Central memory CD8-positive, alpha-beta T cell (primary cell): ENCODE measurements around the gene TXNDC16.

Experiments used
- ATAC-seq: fragments of 150-1000 bp; cut with Tn5 transposase; replicated peaks from 2 replicates; pipeline ENCODE4 v1.10.0; 2022; ENCODE audit warnings: mild to moderate bottlenecking, moderate FRiP score, moderate number of reproducible peaks; ENCODE audit not compliant: poor library complexity, severe bottlenecking; ENCODE audit errors: extremely low read depth
- DNase-seq, 2 donors: peaks; one replicate each; pipeline ENCODE4 v3.0.0; 2021; ENCODE audit warnings: low spot score in 2 of 2
- H3K27ac Mint-ChIP-seq: one replicate; pipeline ENCODE4 v1.8.0; 2022; ENCODE audit warnings: low read depth, mild to moderate bottlenecking, moderate library complexity, mixed read lengths
- H3K27me3 Mint-ChIP-seq: one replicate; pipeline ENCODE4 v1.8.0; 2022; ENCODE audit warnings: mixed read lengths
- H3K36me3 Mint-ChIP-seq: one replicate; pipeline ENCODE4 v1.8.0; 2022; ENCODE audit warnings: mild to moderate bottlenecking, moderate library complexity, mixed read lengths; ENCODE audit not compliant: insufficient read depth
- H3K4me1 Mint-ChIP-seq: one replicate; pipeline ENCODE4 v1.8.0; 2022; ENCODE audit warnings: mixed read lengths
- H3K4me3 Mint-ChIP-seq: one replicate; pipeline ENCODE4 v1.8.0; 2022; ENCODE audit warnings: mild to moderate bottlenecking, moderate library complexity, mixed read lengths
- H3K9me3 Mint-ChIP-seq: one replicate; pipeline ENCODE4 v1.8.0; 2022; ENCODE audit warnings: mixed read lengths

The TXNDC16 gene

DNA sequence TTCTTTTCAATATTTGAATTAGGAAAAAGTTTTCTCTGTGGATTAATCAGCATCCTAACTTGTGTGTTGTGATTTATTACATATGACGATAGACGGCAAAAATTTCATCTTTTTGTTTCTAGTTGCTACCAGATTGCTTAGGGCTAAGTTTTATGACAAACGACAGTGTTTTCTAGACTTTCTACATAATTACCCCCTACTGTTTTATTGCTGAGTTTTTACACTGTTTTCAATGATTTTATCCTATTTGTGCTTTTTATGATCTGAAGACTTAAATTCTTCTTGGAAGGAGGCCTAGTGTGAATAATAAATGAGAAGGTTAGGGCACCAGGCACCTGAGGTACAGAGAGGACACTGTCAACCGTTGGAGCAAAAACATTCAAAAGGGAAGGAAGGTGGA, 88.1 kb downstream of the TXNDC16 start:
- Mint-ChIP-seq H3K9me3 (no peaks in the 10 kb centered on the region), H3K4me1 (no peaks in the 10 kb centered on the region), H3K27ac (no peak overlapping the region), H3K4me3 (no peak overlapping the region), H3K27me3 (no peaks in the 10 kb centered on the region), H3K36me3 (no peaks in the 10 kb centered on the region)
- ATAC-seq (no peak), DNase-seq (no peak)

DNA sequence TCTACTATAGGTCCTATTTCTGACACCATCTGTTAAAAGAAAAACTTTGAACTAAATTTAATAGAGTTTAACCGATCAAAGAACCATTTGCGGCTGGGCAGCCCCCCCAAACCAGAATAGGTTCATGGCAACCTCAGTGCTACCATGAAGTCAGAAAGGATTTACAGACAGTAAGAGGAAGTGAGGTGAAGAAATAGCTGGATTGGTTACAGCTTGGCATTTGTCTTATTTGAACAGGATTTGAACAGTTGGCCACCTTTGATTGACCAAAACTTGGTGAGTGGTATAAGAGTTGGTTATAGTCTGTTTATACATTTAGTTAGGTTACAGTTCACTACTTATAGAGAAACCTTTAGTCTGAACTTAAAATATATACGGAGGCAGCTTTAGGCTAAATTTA, 88.9 kb downstream of the TXNDC16 start:
- Mint-ChIP-seq H3K4me1 (no peaks in the 10 kb centered on the region), H3K9me3 (no peaks in the 10 kb centered on the region), H3K36me3 (no peaks in the 10 kb centered on the region), H3K4me3 (no peak overlapping the region), H3K27ac (no peak overlapping the region), H3K27me3 (no peaks in the 10 kb centered on the region)
- no peak for DNase-seq
- no peak for ATAC-seq

DNA sequence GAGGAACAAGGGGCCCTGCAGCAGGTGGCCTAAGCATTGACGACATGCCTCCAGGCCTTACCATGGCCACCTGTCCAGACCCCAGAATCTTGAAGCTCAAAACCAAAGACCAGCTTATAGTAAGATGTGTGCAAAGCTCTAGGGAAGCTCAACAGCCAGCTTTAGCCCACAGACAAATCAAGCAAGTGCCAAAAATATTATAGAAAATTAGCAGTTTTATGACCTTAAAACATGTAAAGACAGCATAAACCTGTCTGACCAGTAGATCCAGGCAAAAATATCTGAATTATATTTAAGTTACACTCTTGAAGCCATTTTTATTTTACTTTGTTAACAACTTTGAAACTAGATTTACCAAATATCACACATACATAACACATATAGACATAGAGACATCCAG, 90.6 kb downstream of the TXNDC16 start:
- Mint-ChIP-seq H3K4me1 (no peaks in the 10 kb centered on the region), H3K9me3 (no peaks in the 10 kb centered on the region), H3K4me3 (no peak overlapping the region), H3K36me3 (no peaks in the 10 kb centered on the region), H3K27ac (no peak overlapping the region), H3K27me3 (no peaks in the 10 kb centered on the region)
- ATAC-seq: no peak
- DNase-seq: no peak

DNA sequence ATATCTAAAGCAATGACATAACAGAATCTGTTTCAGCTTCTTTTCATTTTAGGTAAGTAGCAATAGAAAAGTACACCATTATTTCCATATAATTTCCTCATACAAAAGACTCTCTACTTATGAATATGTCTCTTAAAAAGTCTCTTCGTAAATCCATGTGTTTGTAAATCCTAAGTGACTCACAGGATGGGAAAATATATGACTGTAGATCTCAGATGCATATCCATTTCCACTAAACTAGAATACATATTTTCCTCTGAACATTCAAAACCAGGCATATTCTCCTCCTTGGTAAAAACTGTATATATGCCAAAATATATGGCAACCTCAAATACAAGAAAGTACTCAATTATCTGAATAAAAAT, 93.6 kb downstream of the TXNDC16 start:
- no peak for ATAC-seq
- Mint-ChIP-seq H3K27me3 (no peaks in the 10 kb centered on the region), H3K4me3 (no peak overlapping the region), H3K27ac (no peak overlapping the region), H3K36me3 (peaks cover 3% of the 10 kb centered on the region), H3K9me3 (no peaks in the 10 kb centered on the region), H3K4me1 (no peaks in the 10 kb centered on the region)
- no peak for DNase-seq

DNA sequence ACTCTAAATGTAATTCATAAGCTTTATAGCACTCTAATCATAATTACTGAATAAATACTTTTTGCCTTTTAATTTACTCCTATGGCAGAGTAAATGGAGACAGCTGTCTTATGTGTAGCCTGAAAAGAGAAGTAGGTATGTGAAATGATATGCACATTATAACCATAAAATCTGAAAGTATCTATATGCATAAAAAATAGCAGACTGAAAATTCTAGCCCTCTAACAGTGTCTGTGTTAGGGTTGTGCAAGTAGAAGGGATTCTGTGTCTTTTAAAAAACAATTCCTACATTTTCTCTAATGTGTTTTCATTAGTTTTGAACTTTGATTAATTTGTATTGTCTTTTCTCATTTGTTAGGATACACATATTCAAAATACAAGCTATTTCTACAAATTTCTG, 94.9 kb downstream of the TXNDC16 start:
- H3K36me3 Mint-ChIP-seq: peaks cover 3% of the 10 kb centered on the region
- H3K27ac Mint-ChIP-seq: no peak overlapping the region
- no peaks in the 10 kb centered on the region for H3K9me3 Mint-ChIP-seq
- DNase-seq: no peak
- no peaks in the 10 kb centered on the region for H3K27me3 Mint-ChIP-seq
- H3K4me3 Mint-ChIP-seq: no peak overlapping the region
- no peaks in the 10 kb centered on the region for H3K4me1 Mint-ChIP-seq
- ATAC-seq: no peak

DNA sequence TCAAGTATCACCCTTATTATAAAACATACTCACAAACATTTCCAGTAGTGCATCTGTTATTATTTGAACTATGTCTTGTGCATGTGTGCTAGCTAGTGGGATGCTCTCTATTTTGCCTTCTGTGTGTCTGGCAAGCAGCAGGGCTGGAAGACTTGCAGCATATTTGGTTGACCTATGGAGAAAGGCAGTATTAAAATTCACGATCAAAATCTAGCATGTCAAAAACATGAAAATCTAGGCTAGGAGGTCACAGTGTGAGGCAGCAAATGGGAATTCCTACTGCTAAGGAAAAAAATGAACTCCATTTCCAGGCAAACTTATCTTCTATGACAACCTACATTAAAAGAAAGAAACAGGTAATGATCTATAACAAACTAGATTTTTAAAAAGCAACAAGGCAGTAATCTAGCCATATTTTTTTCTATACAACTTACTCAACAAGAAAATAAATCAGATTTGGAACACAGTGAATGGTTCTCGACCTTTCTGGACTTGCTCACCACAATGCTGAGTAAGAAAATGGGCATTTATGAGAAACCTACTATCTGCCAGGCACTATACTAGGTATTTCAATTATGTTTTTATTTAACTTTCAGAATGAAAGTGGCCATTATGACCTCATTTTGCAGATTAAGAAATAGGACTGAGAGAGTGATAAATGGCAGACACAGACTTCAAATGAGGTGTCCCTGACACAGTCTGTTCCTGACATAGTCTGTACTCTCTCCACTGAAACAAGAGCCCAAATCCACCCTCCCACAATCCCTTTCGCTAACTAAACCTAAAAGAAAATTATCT, 96.8 kb downstream of the TXNDC16 start:
- no peak for DNase-seq
- no peak overlapping the region for H3K27ac Mint-ChIP-seq
- no peak for ATAC-seq
- no peaks in the 10 kb centered on the region for H3K4me1 Mint-ChIP-seq
- H3K36me3 Mint-ChIP-seq: peaks cover 3% of the 10 kb centered on the region
- H3K4me3 Mint-ChIP-seq: no peak overlapping the region
- H3K27me3 Mint-ChIP-seq: no peaks in the 10 kb centered on the region
- H3K9me3 Mint-ChIP-seq: no peaks in the 10 kb centered on the region

DNA sequence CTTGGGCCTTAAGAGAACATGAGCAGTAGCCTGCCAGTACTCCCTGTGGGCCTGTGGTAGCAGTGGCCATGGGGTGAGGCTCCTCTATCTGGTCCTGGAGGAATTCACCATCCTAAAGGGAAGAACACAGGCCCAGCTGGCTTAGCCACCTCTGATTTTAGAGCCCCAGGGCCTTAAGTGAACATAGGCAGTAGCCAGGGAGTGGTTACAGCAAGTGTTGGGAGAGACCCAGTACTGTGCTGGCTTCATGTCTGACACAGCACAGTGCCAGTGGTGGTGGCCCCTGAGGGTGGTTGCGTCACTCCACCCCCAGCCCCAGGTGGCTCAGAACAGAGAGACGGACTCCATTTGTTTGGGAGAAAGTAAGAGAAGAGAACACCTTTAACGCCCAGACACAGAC, 105.1 kb downstream of the TXNDC16 start:
- ATAC-seq: no peak
- no peak for DNase-seq
- no peaks in the 10 kb centered on the region for H3K4me1 Mint-ChIP-seq
- no peak overlapping the region for H3K4me3 Mint-ChIP-seq
- H3K36me3 Mint-ChIP-seq: no peaks in the 10 kb centered on the region
- no peaks in the 10 kb centered on the region for H3K27me3 Mint-ChIP-seq
- no peaks in the 10 kb centered on the region for H3K9me3 Mint-ChIP-seq
- no peak overlapping the region for H3K27ac Mint-ChIP-seq

DNA sequence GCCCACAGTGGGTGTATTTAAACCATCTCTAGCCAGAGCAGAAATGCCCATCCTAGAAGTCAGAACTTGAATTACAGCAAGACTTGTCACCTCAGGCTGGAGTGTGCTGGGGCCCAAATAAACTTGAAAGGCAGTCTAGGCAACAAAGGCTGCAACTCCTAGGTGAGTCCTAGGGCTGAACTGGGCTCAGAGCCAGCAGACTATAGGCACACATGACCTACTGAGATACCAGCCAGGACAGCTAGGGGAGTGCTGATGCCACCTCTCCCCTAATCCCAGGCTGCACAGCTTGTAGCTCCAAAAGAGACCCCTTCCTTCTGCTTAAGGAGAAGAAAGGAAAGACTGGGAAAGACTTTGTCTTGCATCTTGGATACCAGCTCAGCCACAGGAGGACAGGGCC, 106.0 kb downstream of the TXNDC16 start:
- Mint-ChIP-seq H3K9me3 (no peaks in the 10 kb centered on the region), H3K36me3 (no peaks in the 10 kb centered on the region)

DNA sequence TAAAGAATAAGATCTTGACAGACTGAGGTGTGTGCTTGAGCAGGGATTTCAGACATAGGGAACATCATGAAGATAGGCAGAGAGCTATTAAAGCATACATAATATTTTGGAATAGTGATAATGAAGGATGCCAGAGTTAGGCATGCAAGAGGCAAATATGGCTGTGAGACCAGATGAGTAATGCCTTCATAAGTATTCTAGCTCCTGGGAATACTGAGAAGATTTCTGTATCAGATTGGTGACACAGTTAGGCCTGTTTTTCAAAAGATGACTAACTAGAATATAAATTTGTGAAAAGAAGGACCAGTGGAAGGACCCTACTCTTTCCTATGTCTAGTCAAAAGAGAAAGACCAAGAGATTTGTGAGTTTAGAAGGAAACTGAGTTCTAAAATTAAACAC, 108.8 kb downstream of the TXNDC16 start:
- Mint-ChIP-seq H3K27ac (no peak overlapping the region), H3K27me3 (no peaks in the 10 kb centered on the region), H3K4me1 (no peaks in the 10 kb centered on the region), H3K4me3 (no peak overlapping the region), H3K9me3 (no peaks in the 10 kb centered on the region), H3K36me3 (no peaks in the 10 kb centered on the region)
- DNase-seq (no peak), ATAC-seq (no peak)

More for the DNA sequence above, 106.0 kb downstream of the TXNDC16 start:
- H3K27ac Mint-ChIP-seq: no peak overlapping the region
- H3K27me3 Mint-ChIP-seq: no peaks in the 10 kb centered on the region
- H3K4me1 Mint-ChIP-seq: no peaks in the 10 kb centered on the region
- H3K4me3 Mint-ChIP-seq: no peak overlapping the region
- ATAC-seq: no peak
- DNase-seq: no peak

DNA sequence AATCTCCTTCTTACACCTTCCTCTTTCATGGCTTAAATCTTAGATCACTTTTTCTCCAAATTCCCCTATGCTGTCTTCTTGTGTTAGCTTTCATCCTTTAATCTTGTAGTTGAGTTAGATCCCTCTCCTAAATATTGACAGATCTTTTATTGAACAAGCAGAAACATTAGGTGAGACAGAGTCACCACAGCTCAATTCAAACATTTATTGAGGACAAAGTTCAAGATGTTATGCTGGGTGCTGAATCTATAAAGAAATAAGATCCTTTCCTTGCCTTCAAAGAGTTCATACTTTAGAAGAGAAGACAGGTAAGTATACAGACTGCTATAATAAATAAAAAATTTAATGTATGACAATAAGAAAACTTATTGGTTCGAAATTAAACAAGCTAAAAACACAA, 109.7 kb downstream of the TXNDC16 start:
- Mint-ChIP-seq H3K27ac (no peak overlapping the region), H3K36me3 (peaks cover 1% of the 10 kb centered on the region)

DNA sequence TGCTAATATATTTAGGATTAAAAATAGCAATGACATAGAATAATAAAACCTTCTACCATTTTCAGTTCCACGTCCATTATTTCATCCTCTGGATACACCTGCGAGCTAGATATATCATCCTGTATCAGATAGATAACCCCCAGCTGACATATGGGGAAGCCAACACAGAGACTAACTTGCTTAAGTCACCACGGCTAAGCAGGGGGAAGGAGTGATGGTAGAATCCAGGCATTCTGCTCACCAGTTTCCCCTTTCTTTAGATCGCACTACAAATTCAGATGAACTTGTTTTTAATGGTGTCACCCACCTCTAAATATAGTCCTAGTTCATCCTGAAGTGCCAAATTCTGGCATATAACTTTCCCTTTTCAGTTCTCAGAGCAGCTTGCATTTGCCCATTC, 110.1 kb downstream of the TXNDC16 start:
- no peak overlapping the region for H3K4me3 Mint-ChIP-seq
- ATAC-seq (no peak), DNase-seq (no peak)
- no peak overlapping the region for H3K27ac Mint-ChIP-seq
- peaks cover 1% of the 10 kb centered on the region for H3K36me3 Mint-ChIP-seq
- H3K9me3 Mint-ChIP-seq: no peaks in the 10 kb centered on the region
- H3K4me1 Mint-ChIP-seq: no peaks in the 10 kb centered on the region
- H3K27me3 Mint-ChIP-seq: no peaks in the 10 kb centered on the region

More for the DNA sequence above, 109.7 kb downstream of the TXNDC16 start:
- no peaks in the 10 kb centered on the region for H3K27me3 Mint-ChIP-seq
- DNase-seq: no peak
- no peak for ATAC-seq
- H3K9me3 Mint-ChIP-seq: no peaks in the 10 kb centered on the region
- no peak overlapping the region for H3K4me3 Mint-ChIP-seq
- H3K4me1 Mint-ChIP-seq: no peaks in the 10 kb centered on the region

DNA sequence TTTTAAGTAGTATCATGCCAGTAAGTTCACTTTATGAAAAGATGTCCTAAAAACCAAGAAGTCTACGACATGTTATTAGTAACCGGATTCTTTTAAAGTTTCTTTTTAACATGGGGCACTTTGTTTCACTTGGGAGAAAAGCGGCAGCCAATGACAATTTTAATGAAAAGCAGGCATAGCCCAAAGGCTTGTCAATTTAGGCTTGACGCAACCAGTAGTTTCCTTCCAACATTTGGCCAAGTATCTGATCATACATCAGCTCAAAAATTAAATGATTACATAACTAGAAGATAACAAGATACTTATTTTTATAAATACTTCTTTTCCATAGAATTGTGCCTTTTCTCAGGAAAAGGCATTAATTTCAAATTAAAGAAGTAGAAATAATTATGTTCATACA, 112.8 kb downstream of the TXNDC16 start:
- H3K4me3 Mint-ChIP-seq: no peak overlapping the region
- peaks cover 4% of the 10 kb centered on the region for H3K36me3 Mint-ChIP-seq
- DNase-seq (no peak), ATAC-seq (no peak)
- no peaks in the 10 kb centered on the region for H3K4me1 Mint-ChIP-seq
- H3K27me3 Mint-ChIP-seq: no peaks in the 10 kb centered on the region
- no peak overlapping the region for H3K27ac Mint-ChIP-seq
- no peaks in the 10 kb centered on the region for H3K9me3 Mint-ChIP-seq

DNA sequence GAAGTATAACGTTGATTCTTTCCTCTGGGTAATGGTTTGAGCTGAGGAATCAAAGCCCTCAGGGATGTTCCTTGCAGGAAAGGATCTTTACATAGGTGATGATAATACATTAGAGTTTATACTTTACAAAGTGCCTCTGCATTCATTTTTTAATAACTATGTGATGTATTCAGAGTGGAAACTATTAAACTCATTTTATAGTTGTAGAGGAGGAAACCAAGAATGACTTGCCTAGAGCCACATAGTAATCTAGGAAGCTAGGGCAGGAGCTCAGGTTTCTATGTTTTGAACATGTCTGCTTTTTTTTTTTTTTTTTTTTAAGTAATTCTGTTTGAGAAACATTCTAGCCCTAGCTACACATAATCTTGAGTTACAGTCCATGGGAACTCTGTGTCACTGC, 117.3 kb downstream of the TXNDC16 start:
- Mint-ChIP-seq H3K4me1 (no peaks in the 10 kb centered on the region), H3K9me3 (no peaks in the 10 kb centered on the region), H3K36me3 (peaks cover 5% of the 10 kb centered on the region), H3K27ac (no peak overlapping the region), H3K4me3 (no peak overlapping the region), H3K27me3 (no peaks in the 10 kb centered on the region)
- no peak for DNase-seq
- no peak for ATAC-seq
